ENCODE measurements around the gene SYTL5.
A peak's percentile ranks its signal among the peaks of the same experiment; 100 is the strongest.

SYTL5 gene

DNA sequence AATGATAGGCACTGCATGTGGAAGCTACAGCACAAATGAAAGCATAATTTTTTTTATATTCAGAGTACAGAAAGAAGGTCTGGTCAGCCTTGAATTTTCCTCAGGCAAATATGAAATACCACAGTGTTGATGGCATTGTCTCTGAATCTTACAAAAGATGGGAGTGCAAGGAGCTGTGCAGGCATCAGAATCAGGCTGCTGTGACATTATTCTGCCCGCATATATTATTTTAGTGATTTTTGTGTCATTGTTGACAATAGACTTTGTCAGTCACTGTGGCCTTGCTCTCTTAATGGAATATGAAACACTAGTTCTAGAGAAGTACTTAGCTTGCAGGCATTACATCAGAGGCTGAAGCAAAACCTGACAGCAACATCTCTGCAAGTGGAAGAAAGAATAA, 42.5 kb downstream of the SYTL5 start:
- Histone ChIP-seq H3K4me1 (ENCODE audit: insufficient read depth, insufficient read length) (no peaks in the 10 kb centered on the region), H3K27me3 (ENCODE audit: insufficient read depth, insufficient read length) (no peaks in the 10 kb centered on the region), H3K36me3 (ENCODE audit: insufficient read depth, insufficient read length, low read length) (no peaks in the 10 kb centered on the region), H3K9me3 (ENCODE audit: insufficient read depth, low read length) (no peaks in the 10 kb centered on the region; the same call in 1 of the 2 replicates), H3K9ac (ENCODE audit: insufficient read length, low read depth) (no peak overlapping the region), H3K4me3 (ENCODE audit: insufficient read length, low read depth) (no peak overlapping the region)
- TF ChIP-seq ZNF274 (IDR thresholded peaks at IDR 0.05; ENCODE audit: low read depth, low read length) (no peak), SUZ12 (IDR thresholded peaks at IDR 0.05; ENCODE audit: extremely low read depth, insufficient read depth, insufficient read length) (no peak), YY1 (IDR thresholded peaks at IDR 0.05; ENCODE audit: insufficient read depth, insufficient read length) (no peak)
- no peak for DNase-seq (ENCODE audit: low read depth, low spot score)

DNA sequence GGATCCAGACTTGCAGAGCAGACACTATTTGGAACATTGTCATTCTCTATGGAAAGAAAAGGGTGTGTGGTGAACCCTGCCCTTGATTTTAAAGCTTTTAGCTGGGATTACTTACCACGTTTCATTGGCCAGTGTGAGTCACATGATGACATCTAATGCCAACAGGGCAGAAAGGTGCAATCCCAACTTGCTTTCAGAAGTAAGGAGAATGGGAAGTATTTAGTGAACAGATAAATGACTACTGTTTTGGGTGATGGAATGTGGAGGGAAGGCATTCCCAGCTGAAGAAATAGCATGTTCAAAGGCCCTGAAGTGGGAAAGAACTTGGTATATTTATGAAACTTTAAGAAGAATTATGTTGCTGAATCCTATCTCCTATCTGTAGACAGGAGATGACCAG, 44.5 kb downstream of the SYTL5 start:
- H3K36me3 ChIP-seq (ENCODE audit: insufficient read depth, insufficient read length, low read length), result no peaks in the 10 kb centered on the region
- no peak for DNase-seq (ENCODE audit: low read depth, low spot score)
- no peaks in the 10 kb centered on the region for H3K4me1 ChIP-seq (ENCODE audit: insufficient read depth, insufficient read length)
- no peaks in the 10 kb centered on the region; the same call in 1 of the 2 replicates for H3K9me3 ChIP-seq (ENCODE audit: insufficient read depth, low read length)
- no peak overlapping the region for H3K4me3 ChIP-seq (ENCODE audit: insufficient read length, low read depth)
- no peak overlapping the region for H3K9ac ChIP-seq (ENCODE audit: insufficient read length, low read depth)
- H3K27me3 ChIP-seq (ENCODE audit: insufficient read depth, insufficient read length), result no peaks in the 10 kb centered on the region
- no peak for TF ChIP-seq YY1 (IDR thresholded peaks at IDR 0.05; ENCODE audit: insufficient read depth, insufficient read length)
- TF ChIP-seq SUZ12 (IDR thresholded peaks at IDR 0.05; ENCODE audit: extremely low read depth, insufficient read depth, insufficient read length), result no peak
- no peak for TF ChIP-seq ZNF274 (IDR thresholded peaks at IDR 0.05; ENCODE audit: low read depth, low read length)

DNA sequence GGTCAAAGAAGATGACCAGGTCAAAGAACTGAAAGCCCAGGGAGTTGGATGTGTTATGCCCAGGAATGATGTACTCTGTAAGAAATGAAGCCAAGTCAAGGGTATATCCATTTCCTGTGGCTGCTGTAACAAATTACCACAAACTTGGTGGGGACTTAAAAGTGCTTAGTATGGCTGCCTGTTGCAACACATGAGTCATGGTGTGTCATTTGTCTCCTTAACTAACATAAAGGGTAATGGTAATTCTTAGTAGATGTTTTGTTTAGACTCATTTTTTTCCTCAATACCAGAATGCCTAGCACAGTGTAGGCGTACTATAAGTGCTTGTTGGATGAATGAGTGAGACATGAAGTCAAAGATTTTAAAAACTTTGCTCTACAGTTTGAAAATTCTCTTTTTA, 45.7 kb downstream of the SYTL5 start:
- Histone ChIP-seq H3K36me3 (ENCODE audit: insufficient read depth, insufficient read length, low read length) (no peaks in the 10 kb centered on the region), H3K9ac (ENCODE audit: insufficient read length, low read depth) (no peak overlapping the region), H3K9me3 (ENCODE audit: insufficient read depth, low read length) (no peaks in the 10 kb centered on the region; the same call in 1 of the 2 replicates), H3K4me1 (ENCODE audit: insufficient read depth, insufficient read length) (no peaks in the 10 kb centered on the region), H3K4me3 (ENCODE audit: insufficient read length, low read depth) (no peak overlapping the region), H3K27me3 (ENCODE audit: insufficient read depth, insufficient read length) (no peaks in the 10 kb centered on the region)
- TF ChIP-seq SUZ12 (IDR thresholded peaks at IDR 0.05; ENCODE audit: extremely low read depth, insufficient read depth, insufficient read length) (no peak), ZNF274 (IDR thresholded peaks at IDR 0.05; ENCODE audit: low read depth, low read length) (no peak), YY1 (IDR thresholded peaks at IDR 0.05; ENCODE audit: insufficient read depth, insufficient read length) (no peak)
- no peak for DNase-seq (ENCODE audit: low read depth, low spot score)

- no peak for DNase-seq (ENCODE audit: low read depth, low spot score)
- TF ChIP-seq YY1 (IDR thresholded peaks at IDR 0.05; ENCODE audit: insufficient read depth, insufficient read length) (no peak), SUZ12 (IDR thresholded peaks at IDR 0.05; ENCODE audit: extremely low read depth, insufficient read depth, insufficient read length) (no peak), ZNF274 (IDR thresholded peaks at IDR 0.05; ENCODE audit: low read depth, low read length) (no peak)
- H3K9me3 ChIP-seq (ENCODE audit: insufficient read depth, low read length), result no peaks in the 10 kb centered on the region
- no peaks in the 10 kb centered on the region for H3K4me1 ChIP-seq (ENCODE audit: insufficient read depth, insufficient read length)
- H3K9ac ChIP-seq (ENCODE audit: insufficient read length, low read depth), result no peak overlapping the region
- H3K4me3 ChIP-seq (ENCODE audit: insufficient read length, low read depth), result no peak overlapping the region
- no peaks in the 10 kb centered on the region for H3K36me3 ChIP-seq (ENCODE audit: insufficient read depth, insufficient read length, low read length)
- no peaks in the 10 kb centered on the region for H3K27me3 ChIP-seq (ENCODE audit: insufficient read depth, insufficient read length)
These were observed 49.0 kb downstream of the SYTL5 start for GRCh38 chrX:38055170-38055847.

- Histone ChIP-seq H3K4me3 (ENCODE audit: insufficient read length, low read depth) (no peak overlapping the region), H3K27me3 (ENCODE audit: insufficient read depth, insufficient read length) (no peaks in the 10 kb centered on the region), H3K9ac (ENCODE audit: insufficient read length, low read depth) (no peak overlapping the region), H3K9me3 (ENCODE audit: insufficient read depth, low read length) (no peaks in the 10 kb centered on the region), H3K36me3 (ENCODE audit: insufficient read depth, insufficient read length, low read length) (no peaks in the 10 kb centered on the region), H3K4me1 (ENCODE audit: insufficient read depth, insufficient read length) (no peaks in the 10 kb centered on the region)
- no peak for DNase-seq (ENCODE audit: low read depth, low spot score)
- TF ChIP-seq ZNF274 (IDR thresholded peaks at IDR 0.05; ENCODE audit: low read depth, low read length) (no peak), SUZ12 (IDR thresholded peaks at IDR 0.05; ENCODE audit: extremely low read depth, insufficient read depth, insufficient read length) (no peak), YY1 (IDR thresholded peaks at IDR 0.05; ENCODE audit: insufficient read depth, insufficient read length) (no peak)
These were observed 54.1 kb downstream of the SYTL5 start for GRCh38 chrX:38060331-38060878.

GRCh38 chrX:38061335-38061734, 55.0 kb downstream of the SYTL5 start:
- DNase-seq (ENCODE audit: low read depth, low spot score), result peak; percentile 5
- no peak for TF ChIP-seq SUZ12 (IDR thresholded peaks at IDR 0.05; ENCODE audit: extremely low read depth, insufficient read depth, insufficient read length)
- no peak for TF ChIP-seq YY1 (IDR thresholded peaks at IDR 0.05; ENCODE audit: insufficient read depth, insufficient read length)
- no peak for TF ChIP-seq ZNF274 (IDR thresholded peaks at IDR 0.05; ENCODE audit: low read depth, low read length)
- Histone ChIP-seq H3K9ac (ENCODE audit: insufficient read length, low read depth) (no peak overlapping the region), H3K4me3 (ENCODE audit: insufficient read length, low read depth) (no peak overlapping the region), H3K9me3 (ENCODE audit: insufficient read depth, low read length) (0 out of 2 replicates have a peak, but pooled peaks cover 1% of the 10 kb centered on the region), H3K27me3 (ENCODE audit: insufficient read depth, insufficient read length) (no peaks in the 10 kb centered on the region), H3K36me3 (ENCODE audit: insufficient read depth, insufficient read length, low read length) (no peaks in the 10 kb centered on the region), H3K4me1 (ENCODE audit: insufficient read depth, insufficient read length) (no peaks in the 10 kb centered on the region)

GRCh38 chrX:38066934-38067333, 60.6 kb downstream of the SYTL5 start:
- no peak for DNase-seq (ENCODE audit: low read depth, low spot score)
- Histone ChIP-seq H3K9me3 (ENCODE audit: insufficient read depth, low read length) (peaks cover 10% of the 10 kb centered on the region; the same call in 1 of the 2 replicates), H3K9ac (ENCODE audit: insufficient read length, low read depth) (no peak overlapping the region), H3K27me3 (ENCODE audit: insufficient read depth, insufficient read length) (no peaks in the 10 kb centered on the region), H3K36me3 (ENCODE audit: insufficient read depth, insufficient read length, low read length) (no peaks in the 10 kb centered on the region), H3K4me3 (ENCODE audit: insufficient read length, low read depth) (no peak overlapping the region), H3K4me1 (ENCODE audit: insufficient read depth, insufficient read length) (no peaks in the 10 kb centered on the region)
- TF ChIP-seq ZNF274 (IDR thresholded peaks at IDR 0.05; ENCODE audit: low read depth, low read length) (no peak), YY1 (IDR thresholded peaks at IDR 0.05; ENCODE audit: insufficient read depth, insufficient read length) (no peak), SUZ12 (IDR thresholded peaks at IDR 0.05; ENCODE audit: extremely low read depth, insufficient read depth, insufficient read length) (no peak)
